NCI-H1092 treated with DMSO at 0.1 percent for 48 hours (cell line): ENCODE data around the gene LRP10.

Source experiments
- DNase-seq: peaks from one replicate; lab custom pipeline; 2025; lab: John Stamatoyannopoulos, UW

The LRP10 gene

DNA sequence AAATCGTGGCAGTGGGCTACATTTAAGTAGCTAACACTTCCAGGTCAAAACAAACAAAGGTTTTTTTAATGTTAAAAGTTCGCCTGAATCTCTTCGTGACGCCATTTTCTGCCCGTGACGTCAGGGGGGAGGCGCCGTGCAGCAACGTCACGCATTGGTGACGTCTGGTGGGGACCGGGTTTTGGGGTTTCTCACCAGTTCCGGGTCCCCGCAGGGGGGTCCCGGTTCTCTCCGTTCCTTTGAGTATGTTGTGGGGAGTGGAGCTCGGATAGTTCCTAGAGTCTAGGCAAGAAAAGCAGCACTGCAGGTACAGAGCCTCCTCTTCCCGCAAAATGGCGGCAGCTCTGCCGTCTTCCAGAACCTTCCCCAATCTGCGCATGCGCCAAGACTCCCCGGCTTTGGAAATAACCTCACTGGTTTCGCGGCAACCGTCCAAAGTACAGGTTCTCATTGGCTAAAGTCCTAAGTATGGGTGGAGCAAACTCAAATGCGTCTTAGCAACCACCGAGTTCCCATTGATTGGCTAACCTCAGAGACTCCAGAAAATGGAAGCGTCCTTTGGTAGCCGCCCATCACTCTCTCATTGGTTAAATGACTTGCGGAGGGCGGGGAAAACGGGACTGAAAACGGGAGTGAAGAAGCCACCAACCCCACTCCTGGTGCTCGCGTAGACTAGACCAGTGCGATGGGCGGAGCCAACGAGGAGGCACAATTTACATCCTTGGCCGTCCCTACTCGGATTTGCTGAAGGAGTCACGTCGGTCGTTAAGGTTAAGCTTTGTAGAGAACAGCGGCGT lies 47.5 kb downstream of the LRP10 start, which contains the start of gene RBM23:
RBM23 (minus strand) TSS at position 346 of the 797 bp plus-strand sequence.
- peak; percentile 100 for DNase-seq

DNA sequence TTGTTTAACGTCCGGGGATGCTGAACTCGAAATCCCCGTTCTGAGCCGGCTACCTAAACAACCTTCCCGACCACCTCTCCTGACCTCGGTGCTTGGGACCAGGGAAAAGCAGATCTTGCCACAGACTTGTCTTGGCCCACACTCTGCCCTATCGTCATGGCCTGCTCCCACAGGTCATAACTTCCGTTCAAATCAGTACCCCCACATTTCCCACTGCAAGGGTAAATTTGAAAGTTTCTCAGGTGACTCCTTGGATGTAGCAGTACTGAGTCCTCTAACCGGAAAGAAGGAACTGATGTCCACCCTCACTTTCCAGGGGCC lies 48.0 kb downstream of the LRP10 start:
- DNase-seq = no peak

DNA sequence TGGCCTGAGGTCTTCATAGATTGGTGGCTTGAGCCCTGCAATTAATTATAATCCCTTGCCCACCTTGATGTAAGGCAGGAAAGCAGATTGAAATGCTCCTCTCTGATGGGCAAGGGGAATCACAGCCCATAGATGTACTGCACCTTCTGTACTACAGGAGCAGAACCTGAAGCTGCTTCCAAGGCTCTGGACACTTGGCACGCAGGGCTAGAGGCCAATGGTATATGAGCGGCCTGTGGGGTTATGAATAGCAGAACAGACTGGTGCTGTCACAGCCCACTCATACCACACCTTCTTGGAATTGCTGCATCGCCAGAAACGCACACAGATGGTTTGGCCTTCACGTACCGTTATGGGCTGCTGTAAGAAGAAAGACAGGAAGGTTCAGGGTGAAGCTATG lies 49.2 kb downstream of the LRP10 start:
- no peak for DNase-seq

DNA sequence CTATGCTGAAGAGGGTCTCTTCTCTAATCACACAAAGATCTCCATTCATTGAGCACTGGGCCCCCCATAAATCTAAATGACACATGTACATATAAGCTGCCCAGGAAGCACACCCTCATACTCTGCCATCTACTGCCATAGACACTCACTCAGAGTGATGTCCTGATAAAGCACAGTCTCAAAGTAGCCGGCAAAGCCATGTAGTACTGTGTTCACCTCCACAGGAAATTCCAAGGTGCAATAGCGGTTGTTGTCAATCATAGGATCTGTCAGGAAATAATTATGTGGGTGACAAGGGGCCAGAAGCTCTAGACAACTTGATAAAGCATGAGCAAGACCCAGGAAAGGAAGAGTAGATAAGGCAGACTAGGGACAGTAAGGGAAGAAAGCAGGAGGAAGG lies 50.8 kb downstream of the LRP10 start:
- DNase-seq = no peak

DNA sequence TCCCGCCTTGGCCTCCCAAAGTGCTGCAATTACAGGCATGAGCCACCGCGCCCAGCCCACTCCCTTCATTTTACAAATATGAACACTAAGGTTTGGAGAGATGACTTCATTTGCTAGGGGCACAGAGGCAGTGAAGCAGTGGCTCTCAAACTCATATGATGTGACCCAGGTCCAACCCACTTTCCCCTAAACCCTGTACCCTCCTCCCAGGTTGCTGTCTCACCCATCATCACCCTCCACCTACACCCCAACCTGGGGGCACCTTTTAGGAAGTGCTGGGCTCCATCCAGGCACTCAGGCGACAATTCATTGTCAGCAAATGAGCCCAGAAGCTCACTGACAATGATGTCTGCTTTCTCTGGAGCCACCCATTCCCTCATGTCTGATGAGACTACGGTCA lies 52.2 kb downstream of the LRP10 start:
- no peak for DNase-seq

DNA sequence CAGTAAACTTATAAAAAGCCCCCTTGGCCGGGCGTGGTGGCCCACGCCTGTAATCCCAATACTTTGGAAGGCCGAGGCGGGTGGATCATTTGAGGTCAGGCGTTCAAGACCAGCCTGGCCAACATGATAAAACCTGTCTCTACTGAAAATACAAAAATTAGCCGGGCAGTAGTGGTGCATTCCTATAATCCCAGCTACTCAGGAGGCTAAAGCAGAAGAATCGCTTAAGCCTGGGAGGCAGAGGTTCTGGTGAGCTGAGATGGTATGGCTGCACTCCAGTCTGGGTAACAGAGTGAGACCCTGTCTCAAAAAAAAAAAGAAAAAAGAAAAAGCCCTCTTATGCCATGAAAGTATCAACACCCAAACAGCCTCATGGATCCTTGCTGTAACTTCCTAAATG lies 54.0 kb downstream of the LRP10 start:
- no peak for DNase-seq

DNA sequence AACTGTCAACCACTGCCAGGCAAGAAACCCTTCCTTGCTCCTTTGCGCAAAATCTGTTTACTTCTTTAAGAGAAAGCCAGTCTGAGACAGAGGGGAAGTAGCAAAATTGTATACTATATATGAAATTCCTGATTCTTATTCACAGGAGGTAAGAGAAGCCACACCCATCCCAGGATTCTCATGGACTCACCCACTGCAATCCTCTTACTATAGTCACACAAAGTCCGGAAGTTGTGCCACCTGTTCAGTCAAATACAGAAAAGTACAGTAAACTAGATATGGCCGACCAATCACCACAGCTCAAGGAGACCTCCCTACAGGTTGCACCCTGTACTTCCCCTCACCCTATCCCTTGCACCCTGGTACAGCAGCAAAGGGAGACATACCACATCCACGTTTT lies 54.8 kb downstream of the LRP10 start:
- no peak for DNase-seq

DNA sequence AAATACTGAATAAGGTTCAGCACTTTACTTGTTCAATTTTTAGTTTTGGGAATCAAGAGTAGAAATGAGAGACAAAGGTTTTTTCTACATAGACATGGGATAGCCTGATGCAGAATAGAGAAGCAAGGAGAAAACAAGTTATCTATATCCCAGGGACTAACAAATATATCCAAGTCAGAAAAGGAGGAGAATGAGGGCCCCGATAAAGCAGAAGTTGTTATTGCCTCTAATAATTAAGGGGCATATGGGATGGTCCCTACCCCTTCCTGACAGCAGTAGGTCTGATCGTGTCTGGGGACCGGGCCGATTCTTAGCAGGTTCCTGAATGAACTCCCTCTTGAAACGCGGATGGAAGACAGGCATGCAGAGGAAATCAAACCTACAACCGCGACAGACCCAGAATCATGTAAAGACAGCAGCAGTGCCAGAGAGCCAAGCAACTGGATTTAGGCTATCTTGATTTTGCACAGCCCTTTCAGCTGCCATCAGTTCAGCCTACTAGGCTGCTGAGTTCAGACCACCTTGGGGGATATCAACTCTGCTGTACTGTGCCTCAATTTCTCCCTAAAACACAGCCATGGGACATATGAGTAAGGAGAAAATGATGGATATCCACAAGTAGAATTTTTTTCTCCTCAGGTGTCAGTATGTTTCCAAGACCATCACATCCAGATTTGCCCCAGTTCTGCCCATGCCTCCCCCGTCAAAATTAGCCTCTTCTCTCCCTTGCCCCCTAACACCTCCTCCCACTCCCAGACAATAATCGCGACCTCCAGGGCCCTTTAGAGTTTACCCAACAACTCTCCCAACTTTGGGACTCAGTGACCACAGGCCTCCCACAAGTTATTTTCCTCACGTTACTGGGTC lies 56.9 kb downstream of the LRP10 start:
- DNase-seq = no peak

DNA sequence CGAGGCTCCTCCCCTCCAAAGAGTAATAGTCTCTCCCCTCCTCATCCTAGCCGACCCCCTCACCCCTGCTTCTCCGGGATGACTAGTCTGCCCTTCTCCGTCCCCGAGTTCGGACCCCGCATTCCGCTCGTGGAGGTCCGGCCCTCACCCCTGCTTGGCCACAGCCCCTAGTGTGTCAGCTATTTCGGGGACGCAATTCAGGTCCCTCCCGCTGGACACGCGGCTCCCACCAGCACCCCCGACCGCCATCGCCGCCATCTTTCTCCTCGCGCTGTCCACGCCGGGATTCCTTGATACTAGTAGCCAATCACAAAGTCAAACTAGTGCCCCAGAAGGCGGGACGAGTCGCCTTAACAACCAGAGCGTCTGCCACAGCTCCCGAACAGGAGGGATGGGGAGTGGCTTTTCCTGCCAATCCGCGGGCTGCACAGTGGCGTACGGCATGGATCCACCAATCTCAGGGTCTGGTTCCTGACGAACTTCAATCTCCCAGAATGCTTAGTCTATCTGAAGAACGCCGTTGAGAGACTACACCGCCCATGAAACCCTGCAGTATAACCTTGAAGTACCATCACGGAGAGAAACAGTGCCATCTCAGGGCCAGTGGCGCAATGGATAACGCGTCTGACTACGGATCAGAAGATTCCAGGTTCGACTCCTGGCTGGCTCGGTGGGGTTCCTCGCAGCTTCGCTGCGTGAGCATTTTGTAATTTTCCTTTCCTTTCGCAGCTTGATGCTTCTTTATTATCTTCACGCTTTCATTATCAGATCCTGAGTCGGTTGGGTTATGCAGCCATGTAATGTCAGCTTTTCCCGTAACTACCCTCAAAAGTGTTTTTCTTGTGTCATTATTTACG lies 57.8 kb downstream of the LRP10 start, which contains the start of gene PRMT5:
PRMT5 (minus strand) TSS at position 273 of the 857 bp plus-strand sequence; CDS start at position 258, 15 bp downstream.
- peak; percentile 100 for DNase-seq

DNA sequence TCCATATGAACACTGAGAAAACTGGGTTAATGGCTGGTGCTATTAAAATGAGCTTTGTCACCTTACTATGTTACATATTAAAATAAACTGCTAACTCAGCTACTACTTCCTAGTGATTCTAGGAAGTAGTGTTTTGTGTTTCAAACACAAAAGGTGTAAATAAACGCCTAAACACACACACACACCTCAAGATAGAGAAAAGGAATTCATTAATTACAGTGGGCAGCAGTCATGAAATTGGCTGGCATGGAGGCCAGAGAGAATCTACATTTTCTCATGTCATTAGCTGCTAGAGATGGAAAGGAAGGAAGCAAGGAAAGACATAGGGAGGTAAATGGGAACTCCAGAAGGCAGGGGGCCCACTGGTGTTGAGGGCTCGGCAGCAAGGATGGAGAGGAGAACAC lies 58.4 kb downstream of the LRP10 start:
- DNase-seq = peak; percentile 85
